Gastrocnemius medialis (tissue), 4 donors: ENCODE results near the gene MCL1.

ENCODE experiments used
- CTCF ChIP-seq, 5 experiments: fragments of 450-650 bp in 3 of 5; fragments of 200-600 bp in 2 of 5; sonication (generic) in 2 of 5; IDR thresholded peaks in 4 of 5; conservative IDR thresholded peaks in 1 of 5; 1 replicate in 4 of 5; 2 replicates in 1 of 5; pipeline ENCODE4 v1.5.1; 2016 to 2019; ENCODE audit warnings: antibody characterized with exemption in 5 of 5, mild to moderate bottlenecking in 3 of 5, moderate library complexity in 3 of 5
- POLR2A ChIP-seq, 2 donors: fragments of 450-650 bp; IDR thresholded peaks; one replicate each; pipeline ENCODE4 v1.6.1; 2017; ENCODE audit warnings: antibody characterized with exemption in 2 of 2, mild to moderate bottlenecking in 2 of 2, moderate library complexity in 2 of 2

GRCh38 chr1:150560011-150560438 lies 19.4 kb downstream of the MCL1 start:
- TF ChIP-seq CTCF (IDR thresholded peaks at IDR 0.05 in 4 of 5, conservative IDR thresholded peaks at IDR 0.05 in 1 of 5) = peak; percentile 89 to 97 (median 96)
- no peak for TF ChIP-seq POLR2A (IDR thresholded peaks at IDR 0.05)
